NB4 (cell line): ENCODE data around the gene CPZ.

ENCODE experiments used
- POLR2A ChIP-seq: IDR thresholded peaks from 2 replicates; pipeline ENCODE4 v1.6.1; 2011; ENCODE audit warnings: mild to moderate bottlenecking; ENCODE audit not compliant: insufficient read length; ENCODE audit errors: extremely low read depth
- TF ChIP-seq, protein P1 (sequence below): IDR thresholded peaks from one replicate; pipeline ENCODE4 v1.5.1; 2012; ENCODE audit warnings: low read depth, low read length

GRCh38 chr4:8546766-8547107, 45.8 kb upstream of the CPZ start:
- TF ChIP-seq, protein P1, sequence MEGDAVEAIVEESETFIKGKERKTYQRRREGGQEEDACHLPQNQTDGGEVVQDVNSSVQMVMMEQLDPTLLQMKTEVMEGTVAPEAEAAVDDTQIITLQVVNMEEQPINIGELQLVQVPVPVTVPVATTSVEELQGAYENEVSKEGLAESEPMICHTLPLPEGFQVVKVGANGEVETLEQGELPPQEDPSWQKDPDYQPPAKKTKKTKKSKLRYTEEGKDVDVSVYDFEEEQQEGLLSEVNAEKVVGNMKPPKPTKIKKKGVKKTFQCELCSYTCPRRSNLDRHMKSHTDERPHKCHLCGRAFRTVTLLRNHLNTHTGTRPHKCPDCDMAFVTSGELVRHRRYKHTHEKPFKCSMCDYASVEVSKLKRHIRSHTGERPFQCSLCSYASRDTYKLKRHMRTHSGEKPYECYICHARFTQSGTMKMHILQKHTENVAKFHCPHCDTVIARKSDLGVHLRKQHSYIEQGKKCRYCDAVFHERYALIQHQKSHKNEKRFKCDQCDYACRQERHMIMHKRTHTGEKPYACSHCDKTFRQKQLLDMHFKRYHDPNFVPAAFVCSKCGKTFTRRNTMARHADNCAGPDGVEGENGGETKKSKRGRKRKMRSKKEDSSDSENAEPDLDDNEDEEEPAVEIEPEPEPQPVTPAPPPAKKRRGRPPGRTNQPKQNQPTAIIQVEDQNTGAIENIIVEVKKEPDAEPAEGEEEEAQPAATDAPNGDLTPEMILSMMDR, result no peak
- TF ChIP-seq POLR2A, result no peak
